ENCODE data around the gene DQX1.

The DQX1 gene

GRCh38 chr2:74528600-74529356 lies 2.7 kb upstream of the DQX1 start:
- H3K27ac ChIP-seq, result peak overlapping the region; percentile 71
- no peak for TF ChIP-seq CTCF (conservative IDR thresholded peaks at IDR 0.05; ENCODE audit: low read depth, low read length)
- peak overlapping the region; percentile 91 for H3K9ac ChIP-seq
- no peaks in the 10 kb centered on the region for H4K20me1 ChIP-seq (ENCODE audit: insufficient read depth)
- no peak overlapping the region for H3K4me3 ChIP-seq (IDR thresholded peaks at IDR 0.05; ENCODE audit: insufficient read depth, low read depth, low read length)
- H3K79me2 ChIP-seq (ENCODE audit: insufficient read depth, low read depth), result peaks cover 30% of the 10 kb centered on the region
- H3K4me1 ChIP-seq (ENCODE audit: low read depth, poor library complexity, severe bottlenecking), result peaks cover 22% of the 10 kb centered on the region
- peak overlapping the region; percentile 100 for H3K4me2 ChIP-seq
- no peaks in the 10 kb centered on the region for H3K27me3 ChIP-seq (ENCODE audit: insufficient read depth, low read depth)
- H2AFZ ChIP-seq (ENCODE audit: low read depth), result peak overlapping the region; percentile 72
- H3K36me3 ChIP-seq (ENCODE audit: insufficient read depth), result peaks cover 4% of the 10 kb centered on the region; the same call in 1 of the 2 replicates

- H2AFZ ChIP-seq (ENCODE audit: low read depth), result no peak overlapping the region
- no peaks in the 10 kb centered on the region for H3K27me3 ChIP-seq (ENCODE audit: insufficient read depth, low read depth)
- no peak overlapping the region for H3K27ac ChIP-seq
- peaks cover 4% of the 10 kb centered on the region; the same call in 1 of the 2 replicates for H3K36me3 ChIP-seq (ENCODE audit: insufficient read depth)
- H3K4me3 ChIP-seq (IDR thresholded peaks at IDR 0.05; ENCODE audit: insufficient read depth, low read depth, low read length), result no peak overlapping the region
- no peaks in the 10 kb centered on the region for H4K20me1 ChIP-seq (ENCODE audit: insufficient read depth)
- peaks cover 30% of the 10 kb centered on the region for H3K79me2 ChIP-seq (ENCODE audit: insufficient read depth, low read depth)
- H3K4me1 ChIP-seq (ENCODE audit: low read depth, poor library complexity, severe bottlenecking), result peaks cover 22% of the 10 kb centered on the region
- H3K9ac ChIP-seq, result no peak overlapping the region
- peak overlapping the region; percentile 100; the same call in 1 of the 2 replicates for H3K4me2 ChIP-seq
- TF ChIP-seq CTCF (conservative IDR thresholded peaks at IDR 0.05; ENCODE audit: low read depth, low read length), result no peak
Measured at GRCh38 chr2:74527741-74528140, 1.7 kb upstream of the DQX1 start.

- Histone ChIP-seq H3K79me2 (ENCODE audit: insufficient read depth, low read depth) (peaks cover 30% of the 10 kb centered on the region), H2AFZ (ENCODE audit: low read depth) (no peak overlapping the region), H3K4me2 (no peak overlapping the region), H3K4me1 (ENCODE audit: low read depth, poor library complexity, severe bottlenecking) (peaks cover 19% of the 10 kb centered on the region), H3K27me3 (ENCODE audit: insufficient read depth, low read depth) (peaks cover 3% of the 10 kb centered on the region; the same call in 1 of the 2 replicates), H3K9ac (no peak overlapping the region), H3K4me3 (IDR thresholded peaks at IDR 0.05; ENCODE audit: insufficient read depth, low read depth, low read length) (no peak overlapping the region), H3K27ac (no peak overlapping the region), H3K36me3 (ENCODE audit: insufficient read depth) (peaks cover 4% of the 10 kb centered on the region; the same call in 1 of the 2 replicates), H4K20me1 (ENCODE audit: insufficient read depth) (no peaks in the 10 kb centered on the region)
- TF ChIP-seq CTCF (conservative IDR thresholded peaks at IDR 0.05; ENCODE audit: low read depth, low read length), result no peak
Measured at GRCh38 chr2:74526649-74527230, 709 bp upstream of the DQX1 start.

- H3K9ac ChIP-seq, result no peak overlapping the region
- peaks cover 7% of the 10 kb centered on the region; the same call in 1 of the 2 replicates for H3K27me3 ChIP-seq (ENCODE audit: insufficient read depth, low read depth)
- TF ChIP-seq CTCF (conservative IDR thresholded peaks at IDR 0.05; ENCODE audit: low read depth, low read length), result no peak
- no peak overlapping the region for H2AFZ ChIP-seq (ENCODE audit: low read depth)
- no peak overlapping the region for H3K4me2 ChIP-seq
- peaks cover 22% of the 10 kb centered on the region for H3K79me2 ChIP-seq (ENCODE audit: insufficient read depth, low read depth)
- H4K20me1 ChIP-seq (ENCODE audit: insufficient read depth), result no peaks in the 10 kb centered on the region
- H3K27ac ChIP-seq, result no peak overlapping the region
- no peak overlapping the region for H3K4me3 ChIP-seq (IDR thresholded peaks at IDR 0.05; ENCODE audit: insufficient read depth, low read depth, low read length)
- peaks cover 10% of the 10 kb centered on the region for H3K4me1 ChIP-seq (ENCODE audit: low read depth, poor library complexity, severe bottlenecking)
- H3K36me3 ChIP-seq (ENCODE audit: insufficient read depth), result peaks cover 4% of the 10 kb centered on the region; the same call in 1 of the 2 replicates
Measured at GRCh38 chr2:74524955-74525716, 895 bp downstream of the DQX1 start.

Data from KMS-11 (cell line).